ENCODE measurements around the gene PPARG. TPM values are rescaled to one million over a fixed set of nuclear protein-coding genes. Genes with fewer than 3 reads are reported as not detected.
"Not testable (repeated sequence)": the region's sequence is repeated elsewhere in the genome, so short reads cannot be mapped to it uniquely, and the experiment has no call there.

Gene PPARG
- total and polyA plus RNA-seq, 2 of the 8 experiments (the other 6 are each of a cell fraction or from before 2014, with no cell fraction given), result 0.06 TPM; not detected in 1

DNA sequence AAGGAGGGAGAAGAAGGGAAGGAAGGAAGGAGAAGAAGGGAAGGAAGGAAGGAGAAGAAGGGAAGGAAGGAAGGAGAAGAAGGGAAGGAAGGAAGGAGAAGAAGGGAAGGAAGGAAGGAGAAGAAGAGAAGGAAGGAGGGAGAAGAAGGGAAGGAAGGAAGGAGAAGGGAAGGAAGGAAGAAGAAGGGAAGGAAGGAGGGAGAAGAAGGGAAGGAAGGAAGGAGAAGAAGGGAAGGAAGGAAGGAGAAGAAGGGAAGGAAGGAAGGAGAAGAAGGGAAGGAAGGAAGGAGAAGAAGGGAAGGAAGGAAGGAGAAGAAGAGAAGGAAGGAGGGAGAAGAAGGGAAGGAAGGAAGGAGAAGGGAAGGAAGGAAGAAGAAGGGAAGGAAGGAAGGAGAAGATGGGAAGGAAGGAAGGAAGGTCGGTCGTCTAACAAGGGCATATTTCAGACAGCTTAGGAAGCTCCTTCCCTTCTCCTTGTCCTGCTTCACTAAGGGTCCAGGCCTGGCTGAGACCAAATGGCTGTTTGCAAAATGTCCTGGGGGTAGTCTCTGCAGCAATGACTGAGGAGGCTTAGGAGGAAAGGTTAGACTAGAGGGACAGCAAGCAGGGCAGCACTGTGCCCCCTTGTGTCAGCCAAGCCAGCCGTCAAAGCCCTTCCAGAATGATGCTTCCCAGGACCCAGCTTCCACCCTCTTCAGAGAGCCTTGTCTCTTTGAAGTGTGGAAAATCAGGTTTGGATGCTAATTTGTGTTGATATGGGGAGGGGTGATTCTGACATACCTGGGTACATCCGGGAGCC lies 159.7 kb downstream of the PPARG start:
- H3K4me1 ChIP-seq (replicated peaks in 1 of 4; ENCODE audit: control insufficient read depth in 3 of 4, insufficient read depth in 4 of 4, low read length in 3 of 4); H4K8ac ChIP-seq (ENCODE audit: extremely low read depth, insufficient read depth, low read length); H2AFZ ChIP-seq (ENCODE audit: low read length); H3K27ac ChIP-seq (ENCODE audit: low read depth, low read length); H3K79me1 ChIP-seq (ENCODE audit: low read depth, low read length); H4K91ac ChIP-seq (replicated peaks; ENCODE audit: insufficient read length, low read length); H3K9ac ChIP-seq (replicated peaks in 1 of 4; ENCODE audit: extremely low read depth in 1 of 4, low read depth in 3 of 4, low read length in 3 of 4); FAIRE-seq; POLR2A ChIA-PET (ENCODE audit: partially characterized antibody); H4K20me1 ChIP-seq (replicated peaks in 1 of 2; ENCODE audit: control insufficient read depth in 1 of 2, insufficient read depth in 2 of 2, low read length in 2 of 2); H3K4me3 ChIP-seq (ENCODE audit: extremely low read depth in 1 of 4, insufficient read depth in 2 of 4, low read depth in 3 of 4, low read length in 4 of 4); H3K14ac ChIP-seq (ENCODE audit: insufficient read length); H3K9me3 ChIP-seq (ENCODE audit: insufficient read depth in 2 of 2, low read depth in 1 of 2, low read length in 1 of 2); H2BK15ac ChIP-seq (ENCODE audit: low read length); H3K36me3 ChIP-seq (ENCODE audit: control insufficient read depth in 2 of 4, insufficient read depth in 4 of 4, low read length in 3 of 4); H3K4ac ChIP-seq (replicated peaks; ENCODE audit: insufficient read length, low read depth, low read length); H3K4me2 ChIP-seq (ENCODE audit: insufficient read depth in 1 of 2, low read depth in 2 of 2, low read length in 2 of 2); H3K27me3 ChIP-seq (replicated peaks in 1 of 4; ENCODE audit: control insufficient read depth in 3 of 4, extremely low read depth in 1 of 4, insufficient read depth in 3 of 4, low read length in 3 of 4); DNase-seq (ENCODE audit: low read depth in 1 of 2, low spot score in 2 of 2); H2BK20ac ChIP-seq (ENCODE audit: low read length); H3K56ac ChIP-seq (replicated peaks; ENCODE audit: insufficient read length, low read depth, low read length); H2BK120ac ChIP-seq (replicated peaks; ENCODE audit: low read depth, low read length); H2BK5ac ChIP-seq (ENCODE audit: low read depth, low read length); H4K5ac ChIP-seq (ENCODE audit: insufficient read length, low read depth, low read length); H2BK12ac ChIP-seq (ENCODE audit: low read depth, low read length); H2AK5ac ChIP-seq (ENCODE audit: low read depth, low read length); H3K23me2 ChIP-seq (ENCODE audit: low read depth, low read length); H3K23ac ChIP-seq (ENCODE audit: insufficient read length); H3K79me2 ChIP-seq (ENCODE audit: control insufficient read depth in 1 of 2, insufficient read depth in 2 of 2, low read length in 2 of 2); H3K18ac ChIP-seq (ENCODE audit: extremely low read depth, low read length): not testable (repeated sequence)
- TF ChIP-seq RAD21 (IDR thresholded peaks at IDR 0.05 in 1 of 2, conservative IDR thresholded peaks at IDR 0.05 in 1 of 2; ENCODE audit: low read depth in 2 of 2, low read length in 2 of 2) (peak; percentile 23 to 29; a peak in 3 of 4 replicates), CTCF (IDR thresholded peaks at IDR 0.05; ENCODE audit: control extremely low read depth in 1 of 3, insufficient read depth in 1 of 3, low read depth in 1 of 3, low read length in 3 of 3) (peak in 2 of 3 experiments; percentile 38 to 48; a peak in 2 of 4 replicates)
- WGBS, 2 experiments (ENCODE audit: extremely low coverage in 1 of 2, insufficient coverage in 1 of 2, insufficient read length in 1 of 2, insufficient replicate concordance in 2 of 2, low coverage in 1 of 2, low lambda C conversion rate in 2 of 2, missing lambda C conversion rate in 1 of 2), result 79% methylated on average over 2 of the region's 4 CpGs; no CpG with 5 or more reads in 1 of the 2 experiments
- CTCF ChIA-PET (ENCODE audit: partially characterized antibody), result interaction anchor here (0.8 to 1.7 kb wide), 5 partner anchors 9 to 273 kb away, joined by 3 to 8 read pairs (median 4); no protein-coding TSS in a partner anchor
